HEK293 (cell line): ENCODE data around the gene GAS2L2.

Experiments used
- GLI4 ChIP-seq: fragments of 450-650 bp; formaldehyde crosslinking; IDR thresholded peaks from 2 replicates; pipeline ENCODE4 v1.5.1; 2016; ENCODE audit warnings: missing biosample characterization, missing genetic modification characterization
- YY1 ChIP-seq: fragments of 450-650 bp; formaldehyde crosslinking; IDR thresholded peaks from 2 replicates; pipeline ENCODE4 v1.5.1; 2018; ENCODE audit warnings: missing biosample characterization, missing genetic modification characterization
- ZNF138 ChIP-seq: fragments of 450-650 bp; formaldehyde crosslinking; IDR thresholded peaks from 2 replicates; pipeline ENCODE4 v1.5.1; 2016; ENCODE audit warnings: missing biosample characterization, missing genetic modification characterization, borderline replicate concordance
- TF ChIP-seq, protein P1 (sequence below): fragments of 450-650 bp; formaldehyde crosslinking; IDR thresholded peaks from 2 replicates; pipeline ENCODE4 v1.5.1; 2016; ENCODE audit warnings: missing biosample characterization, missing genetic modification characterization

DNA sequence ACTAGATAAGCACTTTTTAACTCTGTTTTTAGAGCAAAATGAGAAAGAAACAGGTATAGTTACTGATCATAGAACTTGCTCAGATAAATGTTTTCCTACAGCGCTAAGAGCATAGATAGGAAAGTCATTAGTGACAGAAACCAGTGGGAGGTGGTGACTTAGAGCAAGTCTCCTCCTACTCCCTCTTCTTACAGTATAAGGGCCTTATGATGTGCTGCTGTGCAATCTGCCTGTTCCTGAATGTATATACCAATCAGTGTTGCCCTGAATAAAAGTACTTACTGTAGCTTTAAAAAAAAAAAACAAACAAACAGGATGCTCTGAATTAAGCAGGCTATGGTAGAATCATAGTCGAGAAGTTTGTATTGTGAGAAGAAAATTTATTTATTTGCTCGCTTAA lies 44.9 kb downstream of the GAS2L2 start:
- TF ChIP-seq YY1 (tag by site-specific recombination) (no peak), ZNF138 (tag by site-specific recombination) (no peak), GLI4 (tag by site-specific recombination) (no peak)
- TF ChIP-seq, protein P1, sequence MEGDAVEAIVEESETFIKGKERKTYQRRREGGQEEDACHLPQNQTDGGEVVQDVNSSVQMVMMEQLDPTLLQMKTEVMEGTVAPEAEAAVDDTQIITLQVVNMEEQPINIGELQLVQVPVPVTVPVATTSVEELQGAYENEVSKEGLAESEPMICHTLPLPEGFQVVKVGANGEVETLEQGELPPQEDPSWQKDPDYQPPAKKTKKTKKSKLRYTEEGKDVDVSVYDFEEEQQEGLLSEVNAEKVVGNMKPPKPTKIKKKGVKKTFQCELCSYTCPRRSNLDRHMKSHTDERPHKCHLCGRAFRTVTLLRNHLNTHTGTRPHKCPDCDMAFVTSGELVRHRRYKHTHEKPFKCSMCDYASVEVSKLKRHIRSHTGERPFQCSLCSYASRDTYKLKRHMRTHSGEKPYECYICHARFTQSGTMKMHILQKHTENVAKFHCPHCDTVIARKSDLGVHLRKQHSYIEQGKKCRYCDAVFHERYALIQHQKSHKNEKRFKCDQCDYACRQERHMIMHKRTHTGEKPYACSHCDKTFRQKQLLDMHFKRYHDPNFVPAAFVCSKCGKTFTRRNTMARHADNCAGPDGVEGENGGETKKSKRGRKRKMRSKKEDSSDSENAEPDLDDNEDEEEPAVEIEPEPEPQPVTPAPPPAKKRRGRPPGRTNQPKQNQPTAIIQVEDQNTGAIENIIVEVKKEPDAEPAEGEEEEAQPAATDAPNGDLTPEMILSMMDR (tag by site-specific recombination), result no peak
